Measurements from ENCODE around the gene SLC24A4.

GRCh38 chr14:92493492-92493891 is 170.5 kb downstream of the SLC24A4 start:
- TF ChIP-seq, protein P1, sequence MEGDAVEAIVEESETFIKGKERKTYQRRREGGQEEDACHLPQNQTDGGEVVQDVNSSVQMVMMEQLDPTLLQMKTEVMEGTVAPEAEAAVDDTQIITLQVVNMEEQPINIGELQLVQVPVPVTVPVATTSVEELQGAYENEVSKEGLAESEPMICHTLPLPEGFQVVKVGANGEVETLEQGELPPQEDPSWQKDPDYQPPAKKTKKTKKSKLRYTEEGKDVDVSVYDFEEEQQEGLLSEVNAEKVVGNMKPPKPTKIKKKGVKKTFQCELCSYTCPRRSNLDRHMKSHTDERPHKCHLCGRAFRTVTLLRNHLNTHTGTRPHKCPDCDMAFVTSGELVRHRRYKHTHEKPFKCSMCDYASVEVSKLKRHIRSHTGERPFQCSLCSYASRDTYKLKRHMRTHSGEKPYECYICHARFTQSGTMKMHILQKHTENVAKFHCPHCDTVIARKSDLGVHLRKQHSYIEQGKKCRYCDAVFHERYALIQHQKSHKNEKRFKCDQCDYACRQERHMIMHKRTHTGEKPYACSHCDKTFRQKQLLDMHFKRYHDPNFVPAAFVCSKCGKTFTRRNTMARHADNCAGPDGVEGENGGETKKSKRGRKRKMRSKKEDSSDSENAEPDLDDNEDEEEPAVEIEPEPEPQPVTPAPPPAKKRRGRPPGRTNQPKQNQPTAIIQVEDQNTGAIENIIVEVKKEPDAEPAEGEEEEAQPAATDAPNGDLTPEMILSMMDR (conservative IDR thresholded peaks at IDR 0.05; ENCODE audit: low read depth, low read length) = no peak
- TF ChIP-seq POLR2A (IDR thresholded peaks at IDR 0.05; ENCODE audit: low read depth, low read length) (no peak), RCOR1 (IDR thresholded peaks at IDR 0.05; ENCODE audit: insufficient replicate concordance, low read length) (no peak), RAD21 (IDR thresholded peaks at IDR 0.05; ENCODE audit: low read length) (no peak), BHLHE40 (IDR thresholded peaks at IDR 0.05; ENCODE audit: low read depth, low read length) (no peak), FOS (IDR thresholded peaks at IDR 0.05; ENCODE audit: low read depth, low read length) (no peak), MAFK (IDR thresholded peaks at IDR 0.05; ENCODE audit: low read depth, low read length) (no peak), SMC3 (IDR thresholded peaks at IDR 0.05; ENCODE audit: low read depth, low read length) (no peak)
- TF ChIP-seq, protein P2, sequence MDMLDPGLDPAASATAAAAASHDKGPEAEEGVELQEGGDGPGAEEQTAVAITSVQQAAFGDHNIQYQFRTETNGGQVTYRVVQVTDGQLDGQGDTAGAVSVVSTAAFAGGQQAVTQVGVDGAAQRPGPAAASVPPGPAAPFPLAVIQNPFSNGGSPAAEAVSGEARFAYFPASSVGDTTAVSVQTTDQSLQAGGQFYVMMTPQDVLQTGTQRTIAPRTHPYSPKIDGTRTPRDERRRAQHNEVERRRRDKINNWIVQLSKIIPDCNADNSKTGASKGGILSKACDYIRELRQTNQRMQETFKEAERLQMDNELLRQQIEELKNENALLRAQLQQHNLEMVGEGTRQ (IDR thresholded peaks at IDR 0.05; ENCODE audit: low read depth, low read length) = no peak

Measured in IMR-90 (cell line).